HG02852 (cell line): ENCODE measurements around the gene HMCES.
A peak's percentile ranks its signal among the peaks of the same experiment; 100 is the strongest.
"Not testable (repeated sequence)": the region's sequence is repeated elsewhere in the genome, so short reads cannot be mapped to it uniquely, and the experiment has no call there.

Experiments used
- ATAC-seq: cut with Tn5 transposase; IDR thresholded peaks from one replicate; pipeline ENCODE4 v1.9.1; 2021; ENCODE audit warnings: mild to moderate bottlenecking, moderate library complexity; ENCODE audit not compliant: unreplicated experiment

HMCES gene

GRCh38 chr3:129257609-129258008 is 21.1 kb upstream of the HMCES start:
- no peak for ATAC-seq

- no peak for ATAC-seq
Observed at GRCh38 chr3:129259612-129260477, 18.8 kb upstream of the HMCES start.

- no peak for ATAC-seq
Observed at GRCh38 chr3:129260606-129261005, 18.1 kb upstream of the HMCES start.

GRCh38 chr3:129261894-129262293 is 16.8 kb upstream of the HMCES start:
- no peak for ATAC-seq

GRCh38 chr3:129263161-129263910 is 15.3 kb upstream of the HMCES start:
- no peak for ATAC-seq

- not testable (repeated sequence) for ATAC-seq
Observed at GRCh38 chr3:129264994-129265393, 13.7 kb upstream of the HMCES start.

GRCh38 chr3:129266651-129267050 is 12.0 kb upstream of the HMCES start:
- ATAC-seq, result no peak

GRCh38 chr3:129268396-129268795 is 10.3 kb upstream of the HMCES start:
- no peak for ATAC-seq

GRCh38 chr3:129271674-129272073 is 7.0 kb upstream of the HMCES start:
- ATAC-seq, result no peak

- peak; percentile 76 for ATAC-seq
Observed at GRCh38 chr3:129276385-129276784, 2.3 kb upstream of the HMCES start.

GRCh38 chr3:129277829-129278271 is 820 bp upstream of the HMCES start:
- ATAC-seq, result no peak

GRCh38 chr3:129278966-129279906 is 566 bp downstream of the HMCES start:
- ATAC-seq, result peak; percentile 1

- ATAC-seq, result no peak
Observed at GRCh38 chr3:129280183-129280582, 1.5 kb downstream of the HMCES start.

GRCh38 chr3:129281726-129282125 is 3.1 kb downstream of the HMCES start:
- no peak for ATAC-seq

GRCh38 chr3:129282727-129283327 is 4.2 kb downstream of the HMCES start:
- ATAC-seq, result peak; percentile 65

GRCh38 chr3:129286081-129286480 is 7.4 kb downstream of the HMCES start:
- ATAC-seq, result no peak

- ATAC-seq, result no peak
Observed at GRCh38 chr3:129288446-129288845, 9.8 kb downstream of the HMCES start.

GRCh38 chr3:129289201-129289921 is 10.7 kb downstream of the HMCES start:
- no peak for ATAC-seq

GRCh38 chr3:129291236-129291886 is 12.7 kb downstream of the HMCES start:
- no peak for ATAC-seq
